T-helper 2 cell treated with Interferon-gamma antibody and Interleukin-4, amounts not matched to agents 5 μg/mL and 100 μg/mL, for 36 hours (primary cell): ENCODE data around the gene CAPN10.
A peak's percentile ranks its signal among the peaks of the same experiment; 100 is the strongest.

Experiments used
- DNase-seq: peaks from one replicate; pipeline ENCODE4 v3.0.0; 2021; ENCODE audit warnings: low spot score
- H3K27ac Mint-ChIP-seq: one replicate; pipeline ENCODE4 v1.8.0; 2021; ENCODE audit warnings: mild to moderate bottlenecking, mixed read lengths
- H3K27me3 Mint-ChIP-seq: one replicate; pipeline ENCODE4 v1.8.0; 2021; ENCODE audit warnings: low read depth, mixed read lengths
- H3K36me3 Mint-ChIP-seq: one replicate; pipeline ENCODE4 v1.8.0; 2021; ENCODE audit warnings: low read depth, mixed read lengths
- H3K4me1 Mint-ChIP-seq: one replicate; pipeline ENCODE4 v1.8.0; 2021; ENCODE audit warnings: low read depth, mixed read lengths
- H3K4me3 Mint-ChIP-seq: one replicate; pipeline ENCODE4 v1.8.0; 2022; ENCODE audit warnings: mild to moderate bottlenecking, moderate library complexity, mixed read lengths
- H3K9me3 Mint-ChIP-seq: one replicate; pipeline ENCODE4 v1.8.0; 2021; ENCODE audit warnings: mixed read lengths

CAPN10 gene

GRCh38 chr2:240575101-240575965 lies 11.2 kb upstream of the CAPN10 start:
- H3K36me3 Mint-ChIP-seq: peaks cover 36% of the 10 kb centered on the region
- H3K4me3 Mint-ChIP-seq: no peak overlapping the region
- H3K27me3 Mint-ChIP-seq: no peaks in the 10 kb centered on the region
- H3K9me3 Mint-ChIP-seq: no peaks in the 10 kb centered on the region
- H3K27ac Mint-ChIP-seq: no peak overlapping the region
- H3K4me1 Mint-ChIP-seq: peaks cover 21% of the 10 kb centered on the region
- no peak for DNase-seq

DNA sequence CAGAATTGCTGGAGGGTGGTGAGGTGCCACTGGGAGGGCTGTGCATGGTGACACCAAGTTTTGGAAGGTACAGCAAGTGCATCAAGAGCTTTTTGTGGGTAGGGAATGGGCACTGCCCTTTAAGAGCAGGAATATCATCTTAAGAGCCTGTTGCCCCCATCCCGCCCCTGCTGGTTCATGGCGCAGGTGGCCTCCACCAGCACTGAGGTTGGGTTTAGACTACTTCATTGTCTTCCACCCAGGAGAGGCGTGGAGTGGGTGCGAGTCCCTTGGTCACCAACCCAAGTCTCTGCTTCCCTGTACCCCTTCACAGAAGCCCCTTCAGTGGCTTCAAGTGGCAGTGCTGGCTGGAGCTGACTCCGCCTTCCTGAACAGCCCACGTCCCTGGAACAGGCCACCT lies 10.5 kb upstream of the CAPN10 start:
- no peak for DNase-seq
- H3K4me1 Mint-ChIP-seq: peaks cover 19% of the 10 kb centered on the region
- no peak overlapping the region for H3K27ac Mint-ChIP-seq
- no peaks in the 10 kb centered on the region for H3K9me3 Mint-ChIP-seq
- no peaks in the 10 kb centered on the region for H3K27me3 Mint-ChIP-seq
- no peak overlapping the region for H3K4me3 Mint-ChIP-seq
- H3K36me3 Mint-ChIP-seq: peaks cover 39% of the 10 kb centered on the region

DNA sequence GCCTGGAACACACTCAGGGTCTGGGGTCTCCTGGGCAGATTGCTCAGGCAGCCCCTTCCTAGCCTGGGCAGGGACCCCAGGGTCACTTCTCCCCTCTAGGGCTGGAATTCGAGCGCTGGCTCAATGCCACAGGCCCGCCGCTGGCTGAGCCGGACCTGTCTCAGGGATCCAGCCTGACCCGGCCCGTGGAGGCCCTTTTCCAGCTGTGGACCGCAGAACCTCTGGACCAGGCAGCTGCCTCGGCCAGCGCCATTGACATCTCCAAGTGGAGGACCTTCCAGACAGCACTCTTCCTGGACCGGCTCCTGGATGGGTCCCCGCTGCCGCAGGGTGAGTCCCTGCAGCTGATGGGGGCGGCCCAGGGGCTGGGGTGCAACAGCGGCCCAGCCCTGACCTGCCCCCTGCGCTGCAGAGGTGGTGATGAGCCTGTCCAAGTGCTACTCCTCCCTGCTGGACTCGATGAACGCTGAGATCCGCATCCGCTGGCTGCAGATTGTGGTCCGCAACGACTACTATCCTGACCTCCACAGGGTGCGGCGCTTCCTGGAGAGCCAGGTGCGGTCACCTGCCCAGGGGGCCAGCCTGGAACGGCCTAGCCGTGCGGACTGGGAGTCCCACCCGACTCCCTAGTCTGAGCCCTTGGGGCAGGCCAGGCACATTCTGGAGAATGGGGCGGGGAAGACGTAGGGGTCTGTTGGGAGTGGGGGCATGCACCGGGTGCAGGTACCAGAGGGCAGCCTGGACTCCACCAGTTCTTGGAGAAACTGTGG lies 9.9 kb upstream of the CAPN10 start:
- Mint-ChIP-seq H3K4me3 (no peak overlapping the region), H3K27ac (no peak overlapping the region), H3K9me3 (no peaks in the 10 kb centered on the region), H3K27me3 (no peaks in the 10 kb centered on the region), H3K4me1 (peaks cover 15% of the 10 kb centered on the region), H3K36me3 (peaks cover 35% of the 10 kb centered on the region)
- no peak for DNase-seq

DNA sequence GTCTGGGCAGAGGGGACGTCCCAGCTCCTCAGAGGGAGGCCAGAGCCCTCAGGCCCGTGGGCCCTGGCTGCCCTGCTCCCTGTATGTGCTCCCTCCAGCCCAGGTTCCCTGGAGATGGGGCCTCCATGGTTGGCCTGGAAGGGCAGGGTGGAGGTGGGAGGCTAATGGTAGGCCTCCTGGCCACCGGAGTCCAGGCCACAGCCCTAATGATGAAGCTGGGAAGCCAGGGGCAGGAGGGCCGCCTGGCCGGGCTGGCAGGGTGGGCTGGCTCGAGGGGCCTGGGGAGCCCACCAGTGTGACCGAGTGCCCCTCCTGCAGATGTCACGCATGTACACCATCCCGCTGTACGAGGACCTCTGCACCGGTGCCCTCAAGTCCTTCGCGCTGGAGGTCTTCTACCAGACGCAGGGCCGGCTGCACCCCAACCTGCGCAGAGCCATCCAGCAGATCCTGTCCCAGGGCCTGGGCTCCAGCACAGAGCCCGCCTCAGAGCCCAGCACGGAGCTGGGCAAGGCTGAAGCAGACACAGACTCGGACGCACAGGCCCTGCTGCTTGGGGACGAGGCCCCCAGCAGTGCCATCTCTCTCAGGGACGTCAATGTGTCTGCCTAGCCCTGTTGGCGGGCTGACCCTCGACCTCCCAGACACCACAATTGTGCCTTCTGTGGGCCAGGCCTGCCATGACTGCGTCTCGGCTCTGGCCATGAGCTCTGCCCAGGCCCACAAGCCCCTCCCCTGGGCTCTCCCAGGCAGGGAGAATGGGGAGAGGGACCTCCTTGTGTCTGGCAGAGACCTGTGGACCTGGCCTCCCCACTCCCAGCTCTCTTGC lies 9.0 kb upstream of the CAPN10 start:
- H3K4me1 Mint-ChIP-seq: peaks cover 18% of the 10 kb centered on the region
- no peaks in the 10 kb centered on the region for H3K9me3 Mint-ChIP-seq
- no peak for DNase-seq
- H3K27me3 Mint-ChIP-seq: no peaks in the 10 kb centered on the region
- H3K27ac Mint-ChIP-seq: no peak overlapping the region
- H3K36me3 Mint-ChIP-seq: peaks cover 39% of the 10 kb centered on the region
- H3K4me3 Mint-ChIP-seq: no peak overlapping the region

- Mint-ChIP-seq H3K27me3 (no peaks in the 10 kb centered on the region), H3K36me3 (peaks cover 39% of the 10 kb centered on the region), H3K4me3 (no peak overlapping the region), H3K27ac (no peak overlapping the region), H3K9me3 (no peaks in the 10 kb centered on the region), H3K4me1 (peaks cover 21% of the 10 kb centered on the region)
- no peak for DNase-seq
Measured at GRCh38 chr2:240578110-240578450, 8.5 kb upstream of the CAPN10 start.

DNA sequence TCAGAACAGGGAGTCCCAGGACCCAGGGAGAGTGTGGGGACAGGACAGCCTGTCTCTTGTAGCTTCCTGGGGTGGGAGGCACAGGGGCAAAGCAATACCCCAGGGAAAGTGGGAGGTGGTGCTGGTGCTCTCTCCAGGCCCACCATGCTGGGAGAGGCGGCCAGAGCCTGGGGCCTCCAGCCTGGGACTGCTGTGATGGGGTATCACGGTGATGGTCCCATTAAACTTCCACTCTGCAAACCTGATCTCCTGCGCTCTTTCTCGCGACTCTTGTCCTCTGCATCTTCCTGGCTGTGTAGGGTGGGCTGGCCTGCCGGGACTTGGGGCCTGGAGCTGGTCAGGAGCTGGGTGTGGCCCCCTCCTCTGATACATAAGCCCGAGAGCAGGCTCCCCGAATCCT lies 8.0 kb upstream of the CAPN10 start:
- no peaks in the 10 kb centered on the region for H3K9me3 Mint-ChIP-seq
- no peak overlapping the region for H3K27ac Mint-ChIP-seq
- H3K27me3 Mint-ChIP-seq: no peaks in the 10 kb centered on the region
- H3K4me1 Mint-ChIP-seq: peaks cover 24% of the 10 kb centered on the region
- H3K4me3 Mint-ChIP-seq: no peak overlapping the region
- no peak for DNase-seq
- peaks cover 39% of the 10 kb centered on the region for H3K36me3 Mint-ChIP-seq

DNA sequence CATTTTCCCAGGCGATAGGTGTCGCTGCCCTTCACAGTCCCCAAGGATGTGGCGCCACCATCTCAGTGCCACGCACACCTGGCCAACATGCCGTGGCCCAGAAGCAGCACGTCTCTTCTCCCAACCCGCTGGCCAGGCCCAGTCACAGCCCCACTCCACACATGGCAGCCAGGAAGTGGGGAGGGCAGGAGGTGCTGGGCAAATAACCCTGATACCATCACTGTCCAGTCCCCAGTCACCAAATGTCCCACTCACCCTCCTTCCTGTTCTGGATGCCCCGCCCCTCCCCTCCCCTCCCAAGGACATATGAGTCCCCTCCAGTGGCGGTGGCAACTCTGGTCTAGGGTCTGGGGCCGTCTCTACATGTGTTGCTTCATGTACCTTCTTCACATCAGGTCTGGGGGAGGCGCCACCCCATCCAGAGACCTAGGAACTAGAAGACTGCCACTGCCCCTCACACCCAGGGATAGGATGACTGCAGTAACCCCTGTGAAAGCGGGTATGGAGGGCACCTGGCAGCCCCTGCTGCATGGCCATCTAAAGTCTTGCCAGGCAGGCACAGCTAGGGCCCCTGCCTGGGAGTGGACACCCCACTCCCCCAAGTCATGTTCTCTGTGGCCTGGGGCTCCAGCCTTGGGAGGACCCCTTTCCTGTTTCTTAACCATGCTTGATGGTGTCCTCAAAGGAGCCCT lies 7.3 kb upstream of the CAPN10 start:
- Mint-ChIP-seq H3K9me3 (no peaks in the 10 kb centered on the region), H3K27ac (peak overlapping the region; percentile 63), H3K36me3 (peaks cover 39% of the 10 kb centered on the region), H3K27me3 (no peaks in the 10 kb centered on the region), H3K4me1 (peaks cover 24% of the 10 kb centered on the region), H3K4me3 (no peak overlapping the region)
- DNase-seq: no peak

DNA sequence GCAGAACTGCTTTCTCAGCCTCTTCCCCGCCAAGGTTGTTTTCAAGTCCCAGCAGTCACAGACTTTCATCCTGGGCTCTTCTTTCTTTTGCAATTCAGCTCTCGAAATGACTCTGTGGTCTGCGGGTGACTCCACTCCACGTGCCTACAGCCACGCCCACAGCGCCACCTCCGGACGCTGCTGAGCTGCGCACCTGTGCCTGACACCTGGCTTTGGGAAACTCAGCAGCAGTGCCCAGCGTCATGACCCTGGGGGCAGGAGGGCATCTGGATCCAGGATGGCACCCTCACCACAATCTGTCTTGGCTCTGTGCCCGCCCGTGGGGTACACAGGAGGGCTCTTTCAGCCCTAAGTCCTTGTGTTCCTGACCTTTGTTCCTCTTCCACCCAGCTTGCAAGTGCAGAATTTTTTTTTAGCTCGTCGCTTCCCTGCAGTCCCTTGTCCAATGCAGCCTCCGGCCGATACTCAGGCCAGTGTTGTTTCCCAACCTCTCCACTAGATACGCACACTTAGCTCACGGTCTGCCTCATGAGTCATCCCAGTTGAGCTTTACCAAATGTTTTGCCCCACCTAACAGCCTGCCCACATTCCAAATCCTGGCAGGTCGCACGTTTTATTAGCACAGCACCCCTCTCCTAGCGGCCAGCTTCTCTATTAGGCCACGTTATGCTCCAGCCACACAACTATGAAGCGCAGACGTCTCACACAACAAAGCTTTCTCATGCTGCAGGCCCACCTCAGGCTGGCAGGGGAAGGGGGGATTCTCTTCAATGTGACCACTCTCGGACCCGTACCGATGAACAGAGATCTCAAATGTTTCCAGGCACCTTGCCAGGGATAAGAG lies 6.5 kb upstream of the CAPN10 start:
- peak overlapping the region; percentile 62 for H3K27ac Mint-ChIP-seq
- peak overlapping the region; percentile 7 for H3K4me3 Mint-ChIP-seq
- DNase-seq: peak; percentile 43
- peaks cover 32% of the 10 kb centered on the region for H3K4me1 Mint-ChIP-seq
- peaks cover 40% of the 10 kb centered on the region for H3K36me3 Mint-ChIP-seq
- H3K9me3 Mint-ChIP-seq: no peaks in the 10 kb centered on the region
- no peaks in the 10 kb centered on the region for H3K27me3 Mint-ChIP-seq

DNA sequence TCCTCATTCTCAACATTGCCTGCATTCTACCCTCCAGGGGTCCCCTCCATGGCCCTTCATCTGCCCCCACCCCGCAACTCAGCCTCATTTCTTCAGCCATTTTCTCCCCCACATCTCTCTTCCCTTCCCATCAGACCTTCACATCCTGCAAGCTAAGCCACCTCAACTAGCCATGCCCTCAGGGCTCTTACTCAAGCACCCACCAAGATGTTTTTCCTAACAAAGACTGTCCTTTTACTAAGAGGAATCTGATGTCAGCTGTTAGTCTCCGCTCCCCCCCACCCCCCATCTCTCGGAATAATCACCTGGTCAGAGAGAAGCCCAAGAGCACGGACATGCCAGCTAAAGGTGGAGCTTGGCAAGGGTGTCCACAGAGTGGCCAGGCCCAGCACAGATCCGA lies 4.7 kb upstream of the CAPN10 start:
- peaks cover 31% of the 10 kb centered on the region for H3K36me3 Mint-ChIP-seq
- no peak overlapping the region for H3K4me3 Mint-ChIP-seq
- peaks cover 35% of the 10 kb centered on the region for H3K4me1 Mint-ChIP-seq
- H3K27ac Mint-ChIP-seq: no peak overlapping the region
- no peak for DNase-seq
- no peaks in the 10 kb centered on the region for H3K9me3 Mint-ChIP-seq
- no peaks in the 10 kb centered on the region for H3K27me3 Mint-ChIP-seq

GRCh38 chr2:240582781-240583180 lies 3.8 kb upstream of the CAPN10 start:
- Mint-ChIP-seq H3K27ac (no peak overlapping the region), H3K4me3 (no peak overlapping the region), H3K4me1 (peaks cover 39% of the 10 kb centered on the region), H3K36me3 (peaks cover 32% of the 10 kb centered on the region), H3K9me3 (no peaks in the 10 kb centered on the region), H3K27me3 (no peaks in the 10 kb centered on the region)
- no peak for DNase-seq

- Mint-ChIP-seq H3K4me1 (peaks cover 47% of the 10 kb centered on the region), H3K27me3 (no peaks in the 10 kb centered on the region), H3K36me3 (peaks cover 34% of the 10 kb centered on the region), H3K27ac (no peak overlapping the region), H3K9me3 (no peaks in the 10 kb centered on the region), H3K4me3 (no peak overlapping the region)
- DNase-seq: no peak
Measured at GRCh38 chr2:240583774-240584173, 2.8 kb upstream of the CAPN10 start.

GRCh38 chr2:240584486-240585031 lies 2.0 kb upstream of the CAPN10 start:
- no peaks in the 10 kb centered on the region for H3K27me3 Mint-ChIP-seq
- peaks cover 36% of the 10 kb centered on the region for H3K36me3 Mint-ChIP-seq
- no peak for DNase-seq
- H3K4me3 Mint-ChIP-seq: peak overlapping the region; percentile 95
- H3K9me3 Mint-ChIP-seq: no peaks in the 10 kb centered on the region
- peak overlapping the region; percentile 39 for H3K27ac Mint-ChIP-seq
- H3K4me1 Mint-ChIP-seq: peaks cover 47% of the 10 kb centered on the region
